Cardiac septum (tissue), 1 donor: ENCODE data around the gene SGMS2. TPM values are rescaled to one million over a fixed set of nuclear protein-coding genes. Genes with fewer than 3 reads are reported as not detected.

Experiments used
- DNase-seq: peaks from one replicate; pipeline ENCODE4 v3.0.0-alpha.2; 2020; ENCODE audit warnings: low spot score
- intact Hi-C: fragments of 100-400 bp; cut with DNase I; formaldehyde crosslinking; loops from one replicate; pipeline ENCODE4 v1.14.0; 2022
- long read RNA-seq: library from polyadenylated mRNA; unstranded; transcript quantifications from one replicate; pipeline ENCODE4 v2.0.0, GENCODE V29; 2021
- total RNA-seq: library from RNA; stranded (reverse); fragmentation: NEBNext Ultra II Directional; extraction: Animal tissue kit (Norgen Biotek cat#: 25700); gene quantifications from one replicate; pipeline ENCODE4 v1.2.1, GENCODE V29; 2021
- donor health status: DM: no; HTN: no; CAD: no.

The SGMS2 gene
- total RNA-seq = 37.8 TPM
- long read RNA-seq, full-length matches to known transcripts = 4 of 31 reads
- long read RNA-seq, partial matches to known transcripts = 4 of 31 reads
- long read RNA-seq, other reads (novel, unspliced or antisense) = 23 of 31 reads

DNA sequence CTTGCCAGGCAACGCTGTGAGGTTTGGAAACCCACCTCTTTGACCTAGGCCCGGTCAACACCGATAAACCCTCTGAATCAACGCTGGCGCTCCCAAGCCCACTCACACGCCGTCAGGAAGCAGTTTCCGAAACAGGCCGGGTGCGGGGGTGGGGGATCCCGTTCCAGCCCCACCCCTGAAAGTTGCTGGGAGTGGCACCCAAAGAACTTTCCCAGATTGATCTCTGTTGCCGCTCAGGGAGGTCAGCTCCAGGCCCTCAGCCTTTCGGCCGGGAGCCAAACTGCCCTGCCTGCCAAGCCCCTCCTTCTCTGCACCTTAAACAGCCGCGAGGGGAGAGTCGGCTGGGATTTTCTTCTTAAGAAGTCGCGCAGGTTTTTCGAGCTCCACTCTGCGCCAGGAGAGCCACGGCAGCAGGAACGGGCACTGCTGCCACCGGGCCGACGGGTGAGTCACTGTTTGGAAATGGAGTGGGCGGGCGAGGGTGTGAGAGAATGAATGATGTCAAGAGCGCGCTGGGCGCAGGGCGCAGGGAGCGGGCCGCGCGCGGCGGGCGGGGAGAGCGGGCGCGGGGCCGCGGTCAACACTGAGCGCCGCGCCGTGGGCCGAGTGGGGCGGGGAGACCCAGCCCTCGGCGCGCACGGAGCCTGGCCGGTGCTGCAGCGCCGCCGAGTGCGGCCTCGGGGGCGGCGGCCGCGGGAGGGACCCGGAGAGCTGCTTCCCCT is at the start of gene SGMS2:
TSS of gene SGMS2 (plus strand) at position 583 of the 722 bp plus-strand sequence. CDS start 70,622 bp downstream, outside the sequence.
- DNase-seq = peak; percentile 95
- intact Hi-C loops = loop anchor here (1.0 to 10.0 kb wide), 5 partner anchors 29 to 100 kb away; partner anchors contain the start of gene PAPSS1

DNA sequence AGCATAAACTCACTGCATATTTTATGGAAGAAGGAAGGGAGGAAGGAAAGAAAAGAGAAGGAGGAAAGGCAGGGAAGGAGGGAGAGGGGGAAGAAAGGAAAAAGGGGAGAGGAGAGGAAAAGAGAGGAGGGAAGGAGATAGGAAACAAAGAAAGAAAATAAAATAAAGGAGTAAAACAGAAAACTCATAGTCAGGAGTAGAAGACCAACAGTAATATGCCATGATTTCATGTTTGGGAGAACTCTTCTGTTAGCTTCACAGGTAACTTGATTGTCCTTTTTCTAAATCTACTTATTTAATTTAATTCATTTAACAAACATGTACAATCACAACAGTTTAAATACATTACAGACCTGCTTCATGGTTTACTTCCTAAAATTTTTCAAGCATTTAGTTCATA is 46.8 kb upstream of the SGMS2 start:
- DNase-seq = no peak
- intact Hi-C loops = no loop called here

DNA sequence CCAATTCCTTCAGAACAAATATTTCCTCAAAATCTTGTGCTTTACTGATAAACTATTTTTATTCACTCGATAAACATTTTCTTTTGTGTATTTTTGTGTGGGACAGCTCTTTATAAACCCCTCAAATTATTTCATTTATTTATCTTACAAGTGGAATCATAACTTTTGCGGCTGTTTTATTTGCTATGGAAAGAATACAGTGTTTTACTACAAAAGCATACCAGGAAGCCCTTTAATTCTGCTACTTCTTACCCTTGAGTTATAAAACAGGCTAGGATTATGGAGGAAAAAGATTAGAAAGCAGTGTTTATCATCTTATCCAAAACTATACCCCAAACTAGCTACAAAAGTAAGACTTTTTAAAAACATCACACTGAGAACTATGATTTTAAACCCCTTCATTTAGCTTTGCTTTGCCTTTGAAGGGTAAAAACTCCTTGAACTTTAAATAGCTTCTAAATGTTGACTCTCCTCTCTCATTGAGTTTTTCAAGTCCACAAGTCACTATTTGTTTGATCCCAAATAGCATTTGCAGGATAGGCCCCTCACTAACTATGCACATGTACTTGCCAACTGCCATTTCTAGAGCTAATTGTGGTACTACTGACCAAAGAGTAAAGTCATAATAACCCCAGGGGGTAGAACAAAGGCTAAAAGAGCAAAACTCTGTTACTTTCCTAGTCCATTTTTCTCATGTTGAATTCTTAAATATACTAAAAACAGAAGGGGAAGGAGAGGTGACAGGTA is 45.8 kb upstream of the SGMS2 start:
- DNase-seq = no peak

DNA sequence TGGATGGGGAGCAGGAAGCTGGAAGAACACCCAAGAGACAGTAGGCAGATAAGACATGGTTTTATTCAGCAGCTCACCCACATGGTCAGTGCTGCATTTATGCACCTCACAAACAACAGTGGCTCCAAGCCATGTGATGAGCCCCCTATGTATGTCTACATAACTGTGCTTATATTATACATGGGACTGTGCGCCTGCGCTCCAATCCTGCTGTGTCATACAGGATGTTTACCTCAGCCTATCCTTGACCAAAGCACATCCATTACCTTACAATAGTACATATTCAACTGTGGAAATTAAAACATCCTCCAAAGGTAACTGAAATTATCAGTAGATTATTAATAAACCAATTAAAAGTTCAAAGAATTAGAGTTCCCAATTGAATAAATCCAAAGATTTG is 44.1 kb upstream of the SGMS2 start:
- no peak for DNase-seq
- intact Hi-C loops = no loop called here

More for the DNA sequence above, 45.8 kb upstream of the SGMS2 start:
- intact Hi-C loops = no loop called here

DNA sequence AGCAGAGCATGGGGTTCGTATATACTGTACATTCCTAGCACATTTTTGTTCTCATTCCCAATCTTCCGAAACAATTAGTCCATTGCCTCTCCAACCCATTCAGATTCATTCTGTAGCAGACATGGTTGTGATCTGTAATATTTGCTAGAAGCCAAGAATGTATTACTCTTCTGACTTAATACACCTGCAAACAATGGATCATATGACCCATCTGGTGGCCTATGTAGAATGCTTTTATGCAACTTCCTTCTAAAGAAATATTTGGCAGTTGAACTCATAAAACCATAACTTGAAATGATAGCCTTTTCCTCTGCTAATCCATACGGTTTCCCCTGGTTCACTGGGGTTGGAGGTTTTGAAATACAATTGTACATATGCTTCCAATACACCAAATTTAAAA is 32.8 kb upstream of the SGMS2 start:
- DNase-seq = no peak
- intact Hi-C loops = no loop called here

DNA sequence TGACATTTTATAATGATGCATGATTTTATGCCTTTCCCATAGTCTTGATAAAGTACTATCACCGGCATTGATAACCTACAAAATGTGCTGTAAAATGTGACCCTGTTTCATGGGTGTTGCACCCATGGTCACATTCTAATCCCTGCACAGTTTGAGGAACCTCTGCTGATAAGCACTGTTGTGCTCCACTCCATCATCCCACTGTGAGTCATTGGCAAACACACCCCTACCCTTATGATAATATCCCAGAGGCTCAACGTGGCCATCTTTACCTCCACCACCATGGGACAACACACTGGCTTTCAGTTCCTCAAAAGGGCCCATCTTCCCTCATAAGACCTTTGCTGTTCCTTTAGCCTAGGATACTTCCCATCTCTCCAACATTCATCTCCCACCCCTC is 32.0 kb upstream of the SGMS2 start:
- no peak for DNase-seq
- intact Hi-C loops = no loop called here

DNA sequence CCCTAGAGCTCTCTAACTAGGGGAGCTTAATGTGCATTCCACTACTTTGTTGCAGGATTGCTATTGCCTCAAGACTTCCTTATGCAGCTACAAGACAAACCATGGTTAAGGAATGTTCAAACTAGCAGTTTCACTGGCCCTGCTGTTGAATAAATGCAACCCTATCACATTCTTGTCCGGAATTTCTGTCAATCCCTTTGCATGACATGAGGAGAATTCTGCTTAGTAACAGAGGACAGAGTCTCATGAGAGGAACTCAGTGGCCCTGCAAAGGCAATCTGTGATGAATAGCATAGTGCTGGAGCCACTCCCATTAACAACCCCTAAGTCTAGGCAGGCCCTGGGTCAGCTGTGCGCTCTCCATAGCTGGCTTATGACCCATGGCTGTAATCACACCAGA is 30.7 kb upstream of the SGMS2 start:
- intact Hi-C loops = no loop called here
- DNase-seq = no peak

DNA sequence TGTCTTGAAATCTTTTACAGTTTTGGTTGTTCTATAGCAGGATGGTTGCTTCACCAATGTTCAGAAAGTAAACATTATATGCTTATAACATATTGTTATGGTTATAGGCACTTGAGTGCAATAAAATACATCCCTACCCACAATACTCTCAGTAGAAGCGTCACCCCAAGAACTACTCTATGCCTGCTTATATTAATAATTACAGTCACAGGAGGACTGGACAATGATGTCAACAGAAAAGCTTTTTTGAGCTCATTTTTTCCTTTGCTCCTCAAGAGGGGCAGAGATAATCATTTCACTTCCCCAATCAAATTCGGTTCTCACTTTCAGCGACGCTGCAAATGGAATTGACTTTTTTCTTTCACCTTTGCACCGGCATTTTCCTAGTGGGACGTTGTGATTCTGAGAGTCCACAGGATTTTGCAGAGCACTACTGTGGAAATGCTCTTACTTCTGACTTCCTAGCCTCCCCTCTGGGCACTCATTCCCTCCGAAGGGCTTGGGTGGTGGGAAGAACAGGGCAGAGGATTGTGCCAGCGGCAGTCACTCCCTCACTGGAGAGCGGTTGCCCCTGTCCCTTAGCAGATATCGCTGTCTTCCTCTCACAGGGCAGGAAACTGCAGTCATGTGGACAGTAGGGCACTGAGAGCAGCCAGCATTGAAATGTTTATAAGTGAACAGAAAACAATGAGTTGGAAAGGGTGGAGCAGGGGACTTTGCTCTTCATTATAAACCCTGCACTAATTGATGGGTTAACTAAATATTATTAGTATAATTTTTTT is 24.9 kb upstream of the SGMS2 start:
- intact Hi-C loops = no loop called here
- DNase-seq = no peak

DNA sequence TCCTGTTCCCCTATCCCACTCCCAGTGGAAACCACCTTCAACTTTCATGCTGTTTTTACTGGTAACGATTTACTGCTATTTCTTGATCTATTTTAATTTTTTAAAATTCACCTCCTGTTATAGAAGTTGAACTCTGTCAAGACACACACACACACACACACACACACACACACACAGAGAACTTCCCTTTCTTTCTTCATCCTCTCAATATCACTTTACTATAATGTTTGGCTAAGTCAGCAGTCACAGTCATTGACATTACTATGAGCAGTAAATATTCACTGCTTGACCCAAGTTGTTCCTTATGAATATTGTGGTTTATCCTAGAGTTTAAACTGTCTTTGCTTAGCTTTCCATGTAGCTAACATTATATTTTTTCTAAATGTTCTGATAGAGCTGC is 24.0 kb upstream of the SGMS2 start:
- intact Hi-C loops = no loop called here
- no peak for DNase-seq

DNA sequence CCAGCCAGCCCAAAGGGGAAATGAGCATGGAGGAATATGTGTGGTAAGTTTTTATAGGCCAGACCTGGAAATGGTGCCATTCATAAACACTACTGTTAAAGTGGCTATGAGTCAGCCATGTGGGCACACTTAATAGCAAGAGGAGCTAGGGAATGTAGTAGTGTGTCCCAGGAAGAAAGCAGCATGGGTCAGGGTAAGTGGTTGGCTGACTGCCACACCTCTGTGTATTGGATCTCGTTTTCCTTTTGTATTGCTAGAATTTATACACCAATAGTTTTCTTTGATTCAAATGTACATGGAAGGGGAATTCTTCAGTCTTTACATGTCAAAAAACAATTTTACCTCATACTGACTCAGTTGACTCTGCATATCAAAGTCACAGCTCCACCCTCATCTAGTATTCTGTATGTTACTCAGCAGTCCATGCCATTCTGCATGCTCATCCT is 22.9 kb upstream of the SGMS2 start:
- DNase-seq = no peak
- intact Hi-C loops = no loop called here

DNA sequence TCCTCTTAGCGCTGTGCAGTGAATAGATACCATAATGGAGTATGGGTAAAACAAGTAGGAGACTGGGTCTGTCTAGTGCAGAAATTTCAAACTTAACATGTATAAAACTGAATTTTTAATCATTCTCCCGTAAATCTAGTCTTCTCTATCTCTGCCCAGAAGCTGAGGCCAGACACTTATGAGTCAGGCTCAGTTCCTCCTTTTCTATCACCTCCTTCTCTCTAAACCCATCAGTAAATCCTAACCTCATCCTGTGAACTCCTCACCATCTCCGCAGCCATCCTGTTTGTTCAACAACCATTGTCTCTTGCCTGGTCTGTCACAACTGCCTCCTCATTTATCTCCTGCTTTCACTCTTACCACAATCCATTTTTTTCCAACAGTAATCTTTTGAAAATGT is 19.8 kb upstream of the SGMS2 start:
- DNase-seq = no peak
- intact Hi-C loops = no loop called here

DNA sequence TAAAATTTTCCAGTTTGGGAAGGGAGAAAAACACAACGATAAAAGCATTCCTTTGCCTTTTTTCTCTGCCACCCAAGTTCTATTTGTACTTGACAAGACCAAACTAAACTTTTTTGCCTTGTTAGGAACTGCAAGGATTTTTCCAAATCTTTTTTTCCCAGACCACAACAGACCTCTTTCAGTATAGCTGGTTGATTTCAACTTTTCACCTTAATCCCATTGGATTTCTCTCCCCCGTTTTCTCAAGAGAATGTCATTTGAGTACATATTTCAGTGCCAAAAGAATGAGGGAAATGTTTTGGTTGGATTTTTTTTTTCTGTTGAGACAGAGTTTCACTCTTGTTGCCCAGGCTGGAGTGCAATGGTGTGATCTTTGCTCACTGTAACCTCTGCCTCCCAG is 18.5 kb upstream of the SGMS2 start:
- intact Hi-C loops = no loop called here
- no peak for DNase-seq

DNA sequence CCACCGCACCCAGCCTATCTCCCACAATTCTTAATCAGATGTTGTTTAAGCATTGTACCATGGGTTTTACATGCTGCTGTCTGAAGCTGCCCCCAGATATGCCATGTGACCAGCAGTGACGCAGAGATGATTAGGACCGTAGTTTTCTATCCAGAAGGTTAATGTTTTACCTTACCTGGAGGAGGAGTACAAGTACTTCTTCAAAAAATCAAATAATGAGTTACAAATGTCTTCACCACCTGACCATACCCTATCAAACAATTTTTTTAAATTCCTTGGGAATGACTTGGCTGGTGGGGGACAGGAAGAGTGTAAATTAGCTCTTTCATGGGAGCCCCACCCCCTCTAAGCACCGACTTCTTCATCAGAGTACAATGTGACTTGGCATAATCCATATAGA is 16.2 kb upstream of the SGMS2 start:
- DNase-seq = no peak
- intact Hi-C loops = no loop called here

DNA sequence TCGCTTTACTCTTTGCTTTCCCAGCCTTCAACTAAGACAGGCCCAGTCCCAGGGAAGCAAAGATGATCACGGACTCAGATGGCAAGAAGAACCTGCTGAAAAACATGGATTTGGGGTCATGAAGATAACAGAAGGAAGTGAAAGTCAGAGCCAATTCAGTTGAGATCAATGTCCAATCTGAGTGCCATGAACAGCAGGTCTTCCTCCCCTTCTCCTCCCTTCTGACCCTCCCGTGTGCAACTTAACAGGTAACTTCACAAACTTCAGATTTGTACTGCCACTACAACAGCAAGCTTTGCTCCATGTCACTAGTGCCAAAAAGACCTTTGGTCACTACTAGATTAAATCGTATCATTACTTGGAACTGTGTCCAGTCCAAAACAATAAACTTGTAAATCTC is 15.5 kb upstream of the SGMS2 start:
- no peak for DNase-seq
- intact Hi-C loops = no loop called here

DNA sequence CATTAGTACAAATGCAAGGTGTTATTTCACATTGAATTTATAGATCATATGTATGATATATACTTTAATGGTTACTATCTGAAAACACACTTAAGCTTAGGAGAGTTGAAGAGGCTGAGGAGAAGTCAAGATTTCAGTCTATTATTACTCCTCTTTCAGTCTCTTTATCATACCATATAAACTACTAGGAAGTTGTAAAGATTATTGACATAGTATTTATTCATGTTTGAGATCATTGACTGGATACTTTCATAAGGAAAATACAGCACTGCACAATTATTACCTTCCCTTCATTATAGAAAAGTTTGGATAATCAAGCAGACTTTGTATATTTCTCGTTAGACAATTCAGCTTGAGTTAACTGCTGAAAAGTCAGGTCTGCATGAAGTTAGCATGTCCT is 10.0 kb upstream of the SGMS2 start:
- intact Hi-C loops = no loop called here
- no peak for DNase-seq

DNA sequence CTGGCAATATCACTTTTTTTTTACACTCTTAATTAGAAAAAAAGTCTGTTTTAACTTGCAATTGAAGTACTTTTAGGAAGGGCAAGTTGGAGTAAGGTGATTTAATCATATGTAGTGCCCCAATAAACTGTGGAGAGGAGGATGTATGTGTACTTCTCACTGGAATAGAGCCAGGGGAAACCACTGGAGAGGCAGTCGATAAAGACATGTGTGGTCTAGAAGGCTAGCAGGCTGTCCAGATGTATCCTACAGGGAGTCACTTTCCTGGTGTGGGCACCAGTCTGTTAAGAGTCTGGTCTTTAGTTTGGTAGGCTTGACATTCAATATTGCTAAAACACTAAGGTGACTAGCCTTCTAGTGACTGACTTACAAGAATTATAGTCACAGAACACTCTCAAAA is 9.6 kb upstream of the SGMS2 start:
- intact Hi-C loops = no loop called here
- DNase-seq = no peak

DNA sequence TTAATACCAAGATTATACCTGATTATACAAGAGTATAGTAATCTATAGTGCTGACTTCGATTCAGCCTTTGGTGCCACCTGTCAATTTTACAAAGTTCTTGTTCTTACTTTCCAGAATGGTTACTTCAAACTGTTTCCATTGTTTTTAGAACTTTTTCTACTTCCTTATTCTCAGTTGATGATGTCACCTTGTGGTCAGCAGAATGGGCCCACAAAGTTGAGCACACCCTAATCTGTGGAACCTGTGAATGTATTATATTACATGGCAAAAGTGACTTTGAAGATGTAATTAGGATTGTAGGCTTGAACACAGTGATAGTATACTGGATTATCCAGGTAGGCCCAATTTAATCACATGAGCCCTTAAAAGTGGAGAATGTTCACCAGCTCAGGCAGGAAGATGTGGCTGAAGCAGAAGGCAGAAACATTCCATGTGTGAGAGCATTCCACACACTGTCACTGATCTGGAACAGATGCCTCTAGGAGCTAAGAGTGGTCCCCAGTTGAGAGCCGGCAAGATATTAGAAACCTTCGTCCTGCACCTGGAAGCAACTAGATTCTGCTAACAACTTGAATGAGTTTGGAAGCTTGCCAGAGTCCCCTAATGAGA is 6.3 kb upstream of the SGMS2 start:
- no peak for DNase-seq
- intact Hi-C loops = no loop called here

DNA sequence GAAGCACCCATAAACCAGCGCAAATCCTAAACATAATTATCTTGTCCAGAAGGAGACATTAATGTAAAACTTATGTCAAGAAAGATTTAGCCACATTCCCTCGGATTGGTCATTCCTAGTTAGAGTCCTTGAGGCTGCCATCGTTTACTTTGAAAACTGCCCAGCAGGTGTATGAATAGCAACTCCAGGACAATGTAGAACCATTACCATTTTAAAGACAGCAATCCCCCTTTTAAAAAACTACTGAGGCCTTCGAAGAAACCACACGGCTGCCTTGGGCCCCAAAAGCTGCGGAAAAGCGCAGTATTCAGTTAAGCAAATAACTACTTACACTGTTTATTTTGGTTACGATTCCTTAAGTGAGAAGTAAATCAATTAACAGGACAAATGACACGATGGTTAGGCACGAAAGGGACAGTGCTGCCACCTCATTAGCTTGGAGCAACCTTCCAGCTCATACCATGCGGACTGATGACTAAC is 822 bp upstream of the SGMS2 start:
- no peak for DNase-seq
- intact Hi-C loops = loop anchor here (1.0 to 10.0 kb wide), 5 partner anchors 29 to 99 kb away; partner anchors contain the start of gene PAPSS1

DNA sequence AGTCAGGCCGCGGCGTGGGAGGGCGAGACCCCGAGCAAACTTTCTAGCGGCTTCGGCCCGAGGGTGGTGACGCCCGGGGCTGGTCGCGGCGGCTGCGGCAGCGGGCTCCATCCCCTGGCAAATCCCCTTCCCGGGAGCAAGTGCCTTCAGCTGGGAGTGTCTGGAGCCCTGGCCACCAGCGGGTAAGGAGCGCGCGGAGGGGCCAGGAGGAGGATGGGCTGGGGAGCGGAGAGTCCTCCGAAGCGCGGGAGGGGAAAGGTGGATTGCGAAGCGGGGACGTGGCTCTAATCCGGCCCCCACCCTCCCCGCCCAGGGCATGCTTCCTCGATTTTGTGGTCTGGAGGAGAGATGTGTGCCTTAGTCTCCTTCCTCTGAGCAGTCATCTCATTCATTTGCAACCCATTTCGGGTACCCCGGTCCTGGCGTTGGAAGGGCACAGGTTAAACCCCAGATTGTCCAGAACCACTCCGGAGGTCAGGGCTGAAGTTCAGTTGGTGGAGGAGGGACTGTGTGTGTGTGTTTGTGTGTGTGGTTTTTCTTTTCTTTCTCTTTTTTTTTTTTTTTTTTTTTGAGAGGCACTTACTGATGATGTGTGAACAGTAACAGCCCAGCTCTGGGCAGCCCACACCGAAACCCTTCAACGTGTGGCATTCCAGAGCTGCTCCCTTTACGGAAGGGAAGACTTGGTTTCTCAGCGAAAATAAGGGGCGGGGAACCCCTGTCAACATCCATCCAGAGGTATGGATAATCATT is 516 bp downstream of the SGMS2 start:
- intact Hi-C loops = loop anchor here (2.0 to 10.0 kb wide), 3 partner anchors 70 to 100 kb away; partner anchors contain the start of gene PAPSS1
- no peak for DNase-seq
